ENCODE data around the gene RNASE4. TPM values are rescaled to one million over a fixed set of nuclear protein-coding genes. Genes with fewer than 3 reads are reported as not detected.
"Not testable (repeated sequence)": the region's sequence is repeated elsewhere in the genome, so short reads cannot be mapped to it uniquely, and the experiment has no call there.

Gene RNASE4, protein sequence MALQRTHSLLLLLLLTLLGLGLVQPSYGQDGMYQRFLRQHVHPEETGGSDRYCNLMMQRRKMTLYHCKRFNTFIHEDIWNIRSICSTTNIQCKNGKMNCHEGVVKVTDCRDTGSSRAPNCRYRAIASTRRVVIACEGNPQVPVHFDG
- total RNA-seq: 1.2 TPM

DNA sequence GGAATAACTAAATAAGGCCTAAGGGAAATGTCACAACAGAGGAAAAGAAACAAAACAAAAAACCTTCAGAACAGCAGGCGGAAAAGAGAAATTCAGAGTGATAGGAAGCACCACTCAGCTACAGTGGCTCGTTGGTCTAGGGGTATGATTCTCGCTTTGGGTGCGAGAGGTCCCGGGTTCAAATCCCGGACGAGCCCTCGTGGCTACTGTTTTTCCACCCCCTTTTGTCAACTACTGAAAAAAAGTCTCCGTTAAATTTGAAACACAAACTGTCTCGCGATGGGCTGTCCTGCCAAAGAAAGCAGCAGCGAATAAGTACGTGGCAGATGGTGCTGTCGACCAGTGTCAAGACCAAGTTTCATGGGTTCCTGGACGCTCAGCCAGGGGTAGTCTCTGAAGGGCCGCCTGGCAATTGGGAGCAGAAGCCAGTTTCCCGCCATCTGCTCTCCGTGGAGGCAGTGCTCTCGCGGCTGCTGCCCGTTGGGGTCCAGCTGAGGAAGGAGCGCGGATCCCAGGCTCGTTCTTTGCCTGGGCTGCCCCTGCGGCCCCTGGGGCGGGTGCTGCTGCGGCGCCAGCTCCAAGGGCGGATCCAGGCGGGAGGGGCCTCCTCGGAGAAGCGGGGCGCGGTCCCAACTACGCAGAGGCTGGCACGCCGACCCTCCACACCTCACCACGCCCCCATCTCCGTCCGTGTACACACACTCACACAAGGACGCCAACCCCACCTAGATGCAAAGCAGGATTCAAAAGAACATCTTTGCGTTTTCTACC is at the start of gene RNASE4:
Gene RNASE4 (plus strand): TSS at position 670 of the 771 bp plus-strand sequence. CDS start 14,812 bp downstream, outside the sequence.
- no peak for FAIRE-seq

DNA sequence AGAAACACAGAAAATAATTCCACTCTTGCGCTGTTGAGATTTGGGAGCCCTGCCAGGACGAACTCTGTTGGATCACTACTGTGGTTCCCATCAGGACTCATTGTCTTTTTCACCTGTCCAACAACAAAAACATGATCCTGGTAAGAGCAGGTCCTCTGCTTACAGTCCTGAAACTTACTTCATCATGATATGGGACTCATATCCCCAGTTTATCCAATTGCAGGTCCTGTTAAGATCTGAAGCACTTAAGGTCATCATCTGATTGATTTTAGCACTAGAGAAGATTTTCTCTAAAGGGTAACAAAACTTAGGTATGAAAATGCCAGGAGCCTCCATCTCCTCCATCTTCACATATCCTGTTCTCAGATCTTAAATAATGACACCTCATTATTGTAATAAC is 42.8 kb upstream of the RNASE4 start, which contains the start of gene OR6S1:
Gene OR6S1 (minus strand): TSS at position 101 of the 400 bp plus-strand sequence. CDS start 0 bp downstream, at position 101.
- FAIRE-seq: no peak
- DNase-seq (ENCODE audit: low spot score in 2 of 2): no peak

More for the DNA sequence above, at the start of gene RNASE4:
- peak; percentile 43 to 63 for DNase-seq (ENCODE audit: low spot score in 2 of 2)

DNA sequence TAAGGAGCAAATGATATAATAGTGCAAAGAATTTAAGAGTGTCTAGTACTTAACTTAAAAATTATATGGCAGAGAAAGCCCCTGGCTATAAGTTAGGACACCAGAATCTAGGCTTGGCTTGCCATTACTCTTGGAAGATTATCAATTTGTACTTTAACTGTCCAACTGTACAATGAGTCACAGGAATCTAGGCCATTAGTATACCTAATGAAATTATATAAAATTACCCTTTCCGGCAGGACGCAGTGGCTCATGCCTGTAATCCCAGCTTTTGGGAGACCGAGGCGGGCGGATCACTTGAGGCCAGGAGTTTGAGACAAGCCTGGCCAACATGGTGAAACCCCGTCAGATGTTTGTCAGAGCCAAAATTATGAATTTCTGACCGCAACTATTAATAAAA is 42.2 kb upstream of the RNASE4 start:
- no peak for FAIRE-seq
- DNase-seq (ENCODE audit: low spot score in 2 of 2): no peak

DNA sequence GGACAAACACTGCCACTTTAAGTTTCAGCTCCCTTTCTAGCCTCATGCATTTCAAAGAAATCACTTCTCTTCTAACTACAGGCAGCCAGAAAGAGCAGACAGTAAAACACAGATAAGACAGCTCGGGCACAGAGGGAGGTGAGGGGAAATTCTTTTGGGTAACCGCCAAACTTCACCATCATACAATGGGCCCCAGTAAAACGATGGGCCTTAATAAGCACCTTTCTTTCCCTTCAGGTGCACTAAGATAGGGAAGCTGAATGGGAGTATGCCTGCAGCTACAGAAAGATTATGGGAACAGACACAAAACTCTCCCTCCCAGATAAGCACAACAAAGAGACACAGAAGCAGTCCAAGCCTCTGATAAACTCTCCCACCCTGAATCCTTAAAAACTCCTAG is 41.6 kb upstream of the RNASE4 start:
- DNase-seq (ENCODE audit: low spot score in 2 of 2); FAIRE-seq: not testable (repeated sequence)

DNA sequence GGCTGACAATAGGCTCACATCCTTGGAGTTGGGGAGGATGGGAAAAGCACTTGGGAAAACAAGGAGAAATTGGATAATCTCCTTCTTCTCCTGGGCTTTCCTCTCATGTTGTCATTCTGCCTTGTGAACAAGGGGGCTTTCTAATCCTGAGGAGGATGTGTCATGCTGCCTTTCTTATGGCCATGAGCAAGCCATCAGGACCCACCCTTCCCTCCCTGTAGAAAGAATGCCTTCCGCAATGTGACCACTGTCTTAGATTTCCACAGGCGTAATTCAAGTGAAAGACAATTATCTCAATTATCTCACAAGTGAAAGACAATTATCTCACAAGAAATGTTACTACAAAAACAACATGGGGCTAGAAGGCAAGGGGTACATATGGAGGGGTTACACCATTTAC is 39.8 kb upstream of the RNASE4 start:
- FAIRE-seq (no peak), DNase-seq (ENCODE audit: low spot score in 2 of 2) (no peak)

DNA sequence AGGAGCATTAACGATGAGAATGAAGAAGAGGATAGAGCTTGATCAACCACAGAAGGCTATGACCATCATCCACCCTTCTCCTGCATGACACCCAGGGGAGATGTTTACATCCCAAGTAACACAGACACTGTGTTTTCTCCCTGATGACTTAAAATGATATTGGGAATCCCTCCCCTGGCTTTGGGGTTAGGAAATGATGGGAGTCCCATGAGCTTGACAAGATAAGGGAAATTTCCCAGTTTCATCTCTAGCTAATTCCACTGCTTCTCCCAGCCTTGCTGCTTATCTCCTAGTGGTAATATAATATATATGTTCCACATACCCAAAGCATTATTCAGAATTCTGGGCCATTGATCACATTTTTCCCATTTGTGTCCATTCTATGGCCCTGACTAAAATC is 38.9 kb upstream of the RNASE4 start:
- DNase-seq (ENCODE audit: low spot score in 2 of 2): no peak

DNA sequence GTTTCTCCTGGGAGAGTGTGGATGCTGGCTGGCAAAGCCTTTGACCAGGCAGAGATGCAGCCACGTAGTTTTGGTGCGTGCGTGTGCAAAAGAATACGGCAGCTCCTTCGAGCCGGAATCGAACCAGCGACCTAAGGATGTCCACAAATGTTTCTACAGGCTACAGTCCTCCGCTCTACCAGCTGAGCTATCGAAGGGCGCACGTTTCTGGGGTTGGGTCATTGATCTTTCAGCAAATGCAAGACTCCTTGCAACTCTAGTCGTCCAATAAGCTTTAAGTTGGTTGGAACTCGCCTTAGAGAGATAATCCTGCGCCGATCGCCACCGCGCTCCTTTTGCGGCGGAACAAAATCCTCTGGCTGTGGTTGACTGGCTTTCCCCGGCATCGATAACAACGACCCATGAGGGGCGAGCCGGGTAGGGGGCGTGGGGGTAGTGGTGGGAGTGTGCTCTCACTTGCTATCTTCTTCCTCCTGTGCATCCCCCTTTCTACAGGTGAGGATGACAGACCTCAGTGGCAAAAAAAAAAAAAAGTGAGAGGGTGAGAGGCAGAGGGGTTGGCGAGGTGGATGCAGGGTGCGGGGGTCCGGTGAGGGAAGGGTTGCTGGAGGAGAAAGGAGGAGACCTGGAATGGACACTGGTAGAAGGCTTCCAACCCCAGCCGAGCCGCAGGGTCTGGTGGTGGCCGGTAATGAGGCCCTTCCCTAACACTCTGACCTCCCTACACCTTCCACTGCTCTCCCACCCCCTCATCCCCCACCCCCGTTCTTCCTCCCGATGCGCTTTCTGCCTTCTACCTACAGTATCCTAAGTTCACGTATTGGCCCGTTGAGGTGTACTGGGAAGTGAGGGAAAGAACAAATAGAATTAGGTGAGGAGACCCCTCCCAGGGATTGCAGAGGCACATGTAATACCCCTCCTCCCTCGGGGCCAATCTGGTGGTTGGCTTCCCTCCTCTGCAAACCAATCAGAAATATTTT is 31.1 kb upstream of the RNASE4 start:
- FAIRE-seq (no peak), DNase-seq (ENCODE audit: low spot score in 2 of 2) (no peak)

More for the DNA sequence above, 38.9 kb upstream of the RNASE4 start:
- no peak for FAIRE-seq

DNA sequence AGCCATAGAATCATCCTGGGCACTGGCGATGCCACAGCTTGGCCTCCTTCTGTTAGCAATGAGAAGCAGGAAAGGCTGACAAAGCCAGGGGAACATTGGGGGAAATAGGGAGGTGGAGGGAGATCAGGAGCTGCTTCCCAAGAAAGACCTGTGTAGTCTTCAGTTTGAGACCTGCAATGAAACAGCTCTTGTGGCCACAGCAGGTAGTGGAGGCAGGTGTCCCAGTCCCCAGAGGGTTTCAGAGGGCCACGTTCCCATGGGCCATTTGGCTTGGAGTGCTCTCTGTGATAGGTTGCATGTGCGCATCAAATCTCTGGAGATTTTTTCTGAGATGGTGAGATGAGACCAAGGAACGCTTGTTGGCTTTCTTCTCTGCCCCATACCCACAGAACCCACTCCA is 28.5 kb upstream of the RNASE4 start:
- FAIRE-seq (no peak), DNase-seq (ENCODE audit: low spot score in 2 of 2) (no peak)

DNA sequence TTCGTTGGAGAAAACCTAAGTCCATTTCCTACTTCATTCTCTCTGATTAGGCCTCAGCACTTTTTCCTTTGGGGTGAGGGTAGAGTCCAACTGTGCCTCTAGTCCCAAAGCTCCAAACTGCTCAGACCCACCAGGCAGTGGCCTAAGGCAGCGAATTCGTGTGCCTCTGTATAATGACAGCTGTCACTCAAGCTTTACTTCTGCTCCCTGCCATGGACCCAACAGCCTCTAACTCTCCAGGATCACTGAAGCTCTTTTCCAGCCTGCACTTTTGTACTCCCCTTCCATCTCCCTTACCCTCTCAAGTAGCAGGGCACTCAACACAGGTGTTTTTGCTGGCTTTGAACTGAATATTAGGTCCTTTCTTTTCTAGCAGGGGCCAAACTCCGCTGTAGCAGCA is 28.1 kb upstream of the RNASE4 start:
- FAIRE-seq: no peak

DNA sequence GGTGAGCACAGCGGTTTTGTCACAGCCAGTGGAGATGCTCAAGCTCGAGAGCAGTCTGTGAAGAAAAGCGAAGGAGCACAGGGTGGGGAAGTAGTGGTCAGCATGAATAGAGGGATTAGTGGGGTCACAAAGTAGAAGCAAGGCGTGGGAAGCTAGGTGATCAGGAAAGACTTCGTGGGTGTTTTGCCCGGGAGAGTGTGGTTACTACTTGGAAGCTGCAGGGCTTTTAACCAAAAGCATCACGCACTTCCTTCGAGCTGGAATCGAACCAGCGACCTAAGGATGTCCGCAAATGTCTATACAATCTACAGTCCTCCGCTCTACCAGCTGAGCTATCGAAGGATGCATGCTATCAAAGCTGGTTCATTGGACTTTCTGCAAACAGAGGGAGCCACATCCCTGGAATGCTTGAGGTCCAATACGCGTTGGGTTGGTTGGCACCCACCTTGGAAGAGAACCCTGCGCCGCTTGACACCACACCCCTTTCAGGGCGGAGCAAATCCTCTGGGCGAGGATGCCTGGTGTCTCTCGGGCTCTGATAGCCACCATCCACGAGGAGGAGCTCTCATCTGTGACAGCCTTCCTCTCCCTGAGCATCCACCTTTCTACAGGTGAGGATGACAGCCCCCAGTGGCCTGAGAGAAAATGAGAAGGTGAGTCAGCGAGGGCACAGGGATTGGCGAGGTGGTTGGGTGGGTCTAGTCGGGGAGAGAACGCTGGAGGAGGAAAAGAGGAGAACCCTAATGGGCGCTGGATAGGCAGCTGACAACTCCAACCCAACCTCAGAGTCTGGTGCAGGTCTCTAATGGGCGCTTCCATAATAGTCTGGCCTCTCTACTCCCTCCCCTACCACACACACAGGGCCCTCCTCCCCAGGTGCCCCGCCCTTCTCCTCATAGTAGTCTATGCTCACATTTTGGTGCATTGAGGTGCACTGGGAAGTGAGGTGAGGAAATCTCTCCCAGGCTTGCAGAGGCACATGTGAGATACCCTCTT is 26.8 kb upstream of the RNASE4 start:
- FAIRE-seq: no peak

More for the DNA sequence above, 28.1 kb upstream of the RNASE4 start:
- no peak for DNase-seq (ENCODE audit: low spot score in 2 of 2)

DNA sequence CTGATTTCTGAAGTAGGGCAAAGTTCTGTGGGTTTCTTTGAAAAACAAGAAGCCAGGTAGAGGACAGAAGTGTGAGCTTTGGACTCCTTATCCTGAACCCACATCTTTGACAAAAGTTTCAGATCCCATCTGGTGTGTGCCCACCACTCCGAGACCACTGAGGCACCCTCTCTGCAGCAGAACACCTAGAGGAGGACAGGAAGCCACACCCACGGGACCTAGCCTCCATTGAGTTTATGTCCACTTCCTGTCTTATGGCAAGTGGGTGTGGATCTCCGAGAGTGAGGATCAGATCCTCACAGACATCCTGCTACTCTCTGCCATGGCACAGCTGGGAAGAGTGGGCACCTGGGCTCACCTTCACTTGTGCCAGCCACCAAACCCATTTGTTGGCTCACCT is 26.1 kb upstream of the RNASE4 start:
- DNase-seq (ENCODE audit: low spot score in 2 of 2): no peak
- no peak for FAIRE-seq

More for the DNA sequence above, 26.8 kb upstream of the RNASE4 start:
- DNase-seq (ENCODE audit: low spot score in 2 of 2): no peak

DNA sequence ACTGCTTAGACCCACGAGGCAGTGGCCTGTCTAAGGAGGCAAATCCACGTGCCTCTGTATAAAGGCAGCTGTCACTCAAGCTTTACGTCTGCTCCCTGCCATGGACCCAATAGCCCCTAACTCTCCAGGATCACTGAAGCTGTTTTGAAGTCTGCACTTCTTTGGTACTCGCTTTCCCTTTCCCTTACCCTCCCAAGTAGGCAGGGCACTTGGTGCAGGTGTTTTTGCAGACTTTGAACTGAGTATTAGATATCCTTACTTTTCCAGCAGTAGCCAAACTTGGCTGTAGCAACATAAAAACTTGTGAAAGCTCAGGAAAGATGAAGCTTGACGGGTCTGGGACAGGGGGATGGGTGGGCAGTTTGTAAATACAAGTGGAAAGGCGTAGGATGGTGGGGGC is 25.0 kb upstream of the RNASE4 start:
- no peak for FAIRE-seq
- no peak for DNase-seq (ENCODE audit: low spot score in 2 of 2)

DNA sequence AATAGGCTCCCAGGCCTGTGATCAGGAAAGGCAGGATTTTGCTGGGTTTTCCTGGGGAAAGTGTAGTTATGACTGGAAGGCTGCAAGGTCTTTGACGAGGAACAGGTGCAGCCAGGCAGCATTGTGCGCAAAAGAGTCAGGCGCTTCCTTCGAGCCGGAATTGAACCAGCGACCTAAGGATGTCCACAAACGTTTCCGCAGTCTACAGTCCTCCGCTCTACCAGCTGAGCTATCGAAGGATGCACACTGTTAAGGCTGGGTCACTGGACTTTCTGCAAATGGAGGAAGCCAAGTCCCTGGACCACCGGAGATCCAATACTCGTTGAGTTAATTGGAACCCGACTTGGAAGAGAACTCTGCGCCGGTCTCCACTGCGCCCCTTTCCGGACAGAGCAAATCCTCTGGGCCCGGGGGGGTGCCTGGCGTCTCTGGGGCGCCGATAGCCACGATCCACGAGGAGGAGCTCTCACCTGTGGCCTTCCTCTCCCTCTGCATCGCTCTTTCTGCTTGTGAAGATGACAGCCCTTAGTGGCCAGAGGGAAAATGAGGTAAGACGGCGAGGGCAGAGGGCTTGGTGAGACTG is 24.5 kb upstream of the RNASE4 start:
- DNase-seq (ENCODE audit: low spot score in 2 of 2) (no peak), FAIRE-seq (no peak)

DNA sequence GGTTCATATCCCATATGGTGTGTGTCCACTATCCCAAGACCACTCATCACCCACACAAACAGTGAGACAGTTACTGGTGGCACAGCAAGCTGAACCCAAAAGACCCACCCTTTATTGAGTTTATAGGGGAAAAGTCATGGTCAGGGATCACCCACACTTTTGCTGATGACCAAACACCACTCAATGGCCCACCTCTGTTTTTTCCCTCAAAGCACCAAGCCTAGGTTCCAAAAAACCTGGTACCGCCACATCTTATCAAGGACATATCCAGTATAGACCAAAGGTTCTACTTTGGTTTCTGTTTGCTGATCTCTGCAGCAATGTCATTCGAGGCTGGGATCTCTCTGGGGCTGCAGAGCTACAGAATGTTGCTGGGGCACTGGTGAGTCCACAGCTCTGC is 23.2 kb upstream of the RNASE4 start:
- DNase-seq (ENCODE audit: low spot score in 2 of 2) (no peak), FAIRE-seq (no peak)

DNA sequence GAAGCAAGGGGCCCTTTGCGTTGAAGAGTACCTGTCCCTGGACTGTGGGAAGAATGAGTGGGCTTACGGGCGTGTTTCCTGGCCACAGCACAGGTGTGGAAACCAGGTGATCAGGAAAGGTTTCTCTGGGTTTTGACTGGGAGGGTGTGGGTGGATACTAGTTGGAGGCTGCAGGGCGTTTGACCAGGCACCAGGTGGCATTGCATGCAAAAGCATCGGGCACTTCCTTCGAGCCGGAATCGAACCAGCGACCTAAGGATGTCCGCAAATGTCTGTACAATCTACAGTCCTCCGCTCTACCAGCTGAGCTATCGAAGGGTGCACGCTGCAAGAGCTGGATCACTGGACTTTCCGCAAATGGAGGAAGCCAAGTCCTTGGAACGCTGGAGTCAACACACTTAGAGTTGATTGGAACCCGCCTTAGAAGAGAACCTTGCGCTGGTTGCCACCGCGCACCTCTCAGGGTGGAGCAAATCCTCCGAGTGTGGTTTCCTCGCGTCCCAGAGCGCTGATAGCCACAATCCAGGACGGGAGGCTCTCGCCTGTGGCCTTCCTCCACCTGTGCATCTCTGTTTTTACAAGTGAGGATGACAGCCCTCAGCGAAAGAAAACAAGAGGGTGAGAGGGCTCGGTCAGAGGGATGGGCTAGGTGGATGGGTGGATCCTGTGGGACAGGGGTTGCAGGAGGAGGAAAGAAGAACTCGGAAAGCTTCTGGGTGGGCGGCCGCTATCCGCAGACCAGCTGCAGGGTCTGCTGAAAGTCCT is 21.2 kb upstream of the RNASE4 start:
- FAIRE-seq: no peak
- DNase-seq (ENCODE audit: low spot score in 2 of 2): no peak

DNA sequence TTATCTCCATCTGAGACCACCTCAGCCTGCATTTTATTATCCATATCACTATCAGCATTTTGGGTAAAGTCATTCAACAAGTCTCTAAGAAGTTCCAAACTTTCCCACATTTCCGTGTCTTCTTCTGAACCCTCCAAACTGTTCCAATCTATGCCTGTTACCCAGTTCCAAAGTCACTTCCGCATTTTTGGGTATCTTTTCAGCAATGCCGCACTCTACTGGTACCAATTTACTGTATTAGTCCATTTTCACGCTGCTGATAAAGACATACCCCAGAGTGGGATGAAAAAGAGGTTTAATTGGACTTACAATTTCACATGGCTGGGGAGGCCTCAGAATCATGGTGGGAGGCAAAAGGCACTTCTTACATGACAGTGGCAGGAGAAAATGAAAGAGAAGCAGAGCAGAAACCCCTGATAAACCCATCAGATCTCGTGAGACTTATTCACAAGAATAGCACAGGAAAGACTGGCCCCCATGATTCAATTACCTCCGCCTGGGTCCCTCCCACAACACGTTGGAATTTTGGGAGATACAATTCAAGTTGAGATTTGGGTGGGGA is 17.9 kb upstream of the RNASE4 start:
- not testable (repeated sequence) for DNase-seq (ENCODE audit: low spot score in 2 of 2); FAIRE-seq

DNA sequence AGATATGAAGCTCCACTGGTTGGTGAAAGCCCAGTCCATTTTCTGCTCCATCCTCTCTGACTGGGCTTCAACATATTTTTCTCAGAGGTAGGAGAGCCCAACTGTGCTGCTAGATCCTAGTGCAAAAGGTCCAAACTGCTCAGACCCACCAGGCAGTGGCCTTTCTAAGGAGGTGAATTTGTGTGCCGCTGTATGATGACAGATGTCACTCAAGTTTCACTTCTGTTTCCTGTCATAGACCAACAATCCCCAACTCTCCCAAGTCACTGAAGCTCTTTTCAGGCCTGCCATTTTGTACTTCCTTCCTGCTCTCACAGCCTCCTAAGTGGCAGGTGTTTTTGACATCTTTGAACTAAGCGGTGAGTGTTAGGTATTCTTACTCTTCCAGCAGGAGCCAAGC is 16.4 kb upstream of the RNASE4 start:
- DNase-seq (ENCODE audit: low spot score in 2 of 2) (no peak), FAIRE-seq (no peak)

DNA sequence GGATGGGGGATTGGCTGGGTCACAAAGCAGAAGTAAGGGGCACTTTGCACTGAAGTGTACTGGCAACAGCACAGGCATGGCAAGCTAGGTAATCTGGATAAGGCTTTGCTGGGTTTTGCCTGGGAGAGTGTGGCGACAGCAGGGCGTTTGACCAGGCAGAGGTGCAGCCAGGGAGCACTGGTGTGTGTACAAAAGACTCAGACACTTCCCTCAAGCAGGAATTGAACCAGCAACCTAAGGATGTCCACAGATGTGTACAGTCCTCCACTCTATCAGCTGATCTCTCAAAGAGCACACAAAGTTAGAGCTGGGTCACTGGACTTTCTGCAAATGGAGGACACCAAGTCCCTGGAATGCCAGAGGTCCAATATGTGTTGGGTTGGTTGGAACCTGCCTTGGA is 15.4 kb upstream of the RNASE4 start:
- FAIRE-seq (no peak), DNase-seq (ENCODE audit: low spot score in 2 of 2) (no peak)
